ENCODE results near the gene C2CD3.

The C2CD3 gene

GRCh38 chr11:74170694-74171629, at the start of gene C2CD3, which contains the start of gene PPME1:
Gene C2CD3, minus strand, starts transcription at chr11:74171002. Its CDS starts 210 bp downstream, at chr11:74170792.
Gene PPME1, plus strand, starts transcription at chr11:74171289. Its CDS starts 133 bp downstream, at chr11:74171422.
- DNase-seq (ENCODE audit: low read depth in 3 of 3, low spot score in 1 of 3) = peak; percentile 87 to 95 (median 95)

- no peak for DNase-seq (ENCODE audit: low read depth in 3 of 3, low spot score in 1 of 3)
These were observed 49.6 kb upstream of the C2CD3 start for GRCh38 chr11:74220376-74220775.

- no peak for DNase-seq (ENCODE audit: low read depth in 3 of 3, low spot score in 1 of 3)
These were observed 41.7 kb upstream of the C2CD3 start for GRCh38 chr11:74212533-74212932.

GRCh38 chr11:74208507-74208906, 37.7 kb upstream of the C2CD3 start:
- DNase-seq (ENCODE audit: low read depth in 3 of 3, low spot score in 1 of 3) = no peak

GRCh38 chr11:74206746-74207145, 35.9 kb upstream of the C2CD3 start:
- DNase-seq (ENCODE audit: low read depth in 3 of 3, low spot score in 1 of 3) = no peak

- DNase-seq (ENCODE audit: low read depth in 3 of 3, low spot score in 1 of 3) = no peak
These were observed 34.4 kb upstream of the C2CD3 start for GRCh38 chr11:74205181-74205580.

- DNase-seq (ENCODE audit: low read depth in 3 of 3, low spot score in 1 of 3) = no peak
These were observed 33.9 kb upstream of the C2CD3 start for GRCh38 chr11:74204701-74205100.

GRCh38 chr11:74203966-74204365, 33.2 kb upstream of the C2CD3 start:
- DNase-seq (ENCODE audit: low read depth in 3 of 3, low spot score in 1 of 3) = no peak

- no peak for DNase-seq (ENCODE audit: low read depth in 3 of 3, low spot score in 1 of 3)
These were observed 26.1 kb upstream of the C2CD3 start for GRCh38 chr11:74196781-74197486.

GRCh38 chr11:74195828-74196227, 25.0 kb upstream of the C2CD3 start:
- DNase-seq (ENCODE audit: low read depth in 3 of 3, low spot score in 1 of 3) = no peak

GRCh38 chr11:74185695-74186094, 14.9 kb upstream of the C2CD3 start:
- no peak for DNase-seq (ENCODE audit: low read depth in 3 of 3, low spot score in 1 of 3)

GRCh38 chr11:74185285-74185684, 14.5 kb upstream of the C2CD3 start:
- no peak for DNase-seq (ENCODE audit: low read depth in 3 of 3, low spot score in 1 of 3)

GRCh38 chr11:74182635-74183034, 11.8 kb upstream of the C2CD3 start:
- DNase-seq (ENCODE audit: low read depth in 3 of 3, low spot score in 1 of 3) = no peak

GRCh38 chr11:74179234-74180052, 8.6 kb upstream of the C2CD3 start:
- no peak for DNase-seq (ENCODE audit: low read depth in 3 of 3, low spot score in 1 of 3)

GRCh38 chr11:74175920-74176319, 5.1 kb upstream of the C2CD3 start:
- no peak for DNase-seq (ENCODE audit: low read depth in 3 of 3, low spot score in 1 of 3)

GRCh38 chr11:74171997-74172396, 1.2 kb upstream of the C2CD3 start:
- no peak for DNase-seq (ENCODE audit: low read depth in 3 of 3, low spot score in 1 of 3)

GRCh38 chr11:74171630-74171968, 797 bp upstream of the C2CD3 start:
- no peak for DNase-seq (ENCODE audit: low read depth in 3 of 3, low spot score in 1 of 3)

- DNase-seq (ENCODE audit: low read depth in 3 of 3, low spot score in 1 of 3) = no peak
These were observed 904 bp downstream of the C2CD3 start for GRCh38 chr11:74169738-74170458.

- no peak for DNase-seq (ENCODE audit: low read depth in 3 of 3, low spot score in 1 of 3)
These were observed 2.0 kb downstream of the C2CD3 start for GRCh38 chr11:74168838-74169237.

- DNase-seq (ENCODE audit: low read depth in 3 of 3, low spot score in 1 of 3) = no peak
These were observed 7.9 kb downstream of the C2CD3 start for GRCh38 chr11:74162681-74163467.

Measured in stimulated activated CD4-positive, alpha-beta T cell treated with anti-CD3 and anti-CD28 coated beads, TNF-alpha, amount 100 ng/mL, for 1 hour (primary cell).